Embryonic facial prominence (tissue), 1 donor: ENCODE results near the gene LRP6.

ENCODE experiments used
- DNase-seq: peaks from one replicate; pipeline ENCODE4 v3.0.0-alpha.2; 2016; ENCODE audit errors: extremely low spot score

LRP6 gene

DNA sequence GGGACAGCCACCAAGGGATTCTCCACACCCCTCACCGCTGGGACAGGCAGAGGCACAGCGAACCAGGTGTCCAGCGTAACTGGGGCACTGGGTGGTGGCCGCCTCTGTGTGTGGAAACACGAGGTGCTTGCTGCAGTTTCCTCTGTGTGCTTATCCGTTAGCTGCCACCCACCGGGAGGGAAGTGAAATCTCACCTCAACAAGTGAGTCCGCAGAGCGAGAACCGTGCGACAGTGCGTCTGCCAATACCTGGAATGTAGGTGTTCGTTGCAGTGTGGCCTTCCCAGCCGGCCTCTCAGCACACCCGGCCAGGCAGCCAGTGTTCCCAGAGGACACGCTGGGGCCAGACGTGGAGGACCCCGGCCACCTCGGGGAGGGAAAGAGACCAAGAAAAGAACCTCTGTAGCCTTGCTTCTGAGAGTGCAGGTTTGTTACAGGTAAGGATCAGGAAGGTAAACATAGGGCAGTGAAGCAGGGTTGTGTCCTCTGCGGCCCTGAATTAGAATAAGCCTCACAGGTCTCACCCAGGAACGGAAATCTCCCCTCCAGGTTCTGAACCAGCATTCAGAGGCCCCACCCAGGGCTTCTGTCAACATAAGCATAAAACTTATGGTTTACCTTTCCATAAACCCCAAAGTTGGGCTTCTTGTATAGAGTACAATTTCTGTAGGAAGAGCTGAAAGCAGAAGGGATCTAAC is 194.6 kb downstream of the LRP6 start:
- DNase-seq: no peak

DNA sequence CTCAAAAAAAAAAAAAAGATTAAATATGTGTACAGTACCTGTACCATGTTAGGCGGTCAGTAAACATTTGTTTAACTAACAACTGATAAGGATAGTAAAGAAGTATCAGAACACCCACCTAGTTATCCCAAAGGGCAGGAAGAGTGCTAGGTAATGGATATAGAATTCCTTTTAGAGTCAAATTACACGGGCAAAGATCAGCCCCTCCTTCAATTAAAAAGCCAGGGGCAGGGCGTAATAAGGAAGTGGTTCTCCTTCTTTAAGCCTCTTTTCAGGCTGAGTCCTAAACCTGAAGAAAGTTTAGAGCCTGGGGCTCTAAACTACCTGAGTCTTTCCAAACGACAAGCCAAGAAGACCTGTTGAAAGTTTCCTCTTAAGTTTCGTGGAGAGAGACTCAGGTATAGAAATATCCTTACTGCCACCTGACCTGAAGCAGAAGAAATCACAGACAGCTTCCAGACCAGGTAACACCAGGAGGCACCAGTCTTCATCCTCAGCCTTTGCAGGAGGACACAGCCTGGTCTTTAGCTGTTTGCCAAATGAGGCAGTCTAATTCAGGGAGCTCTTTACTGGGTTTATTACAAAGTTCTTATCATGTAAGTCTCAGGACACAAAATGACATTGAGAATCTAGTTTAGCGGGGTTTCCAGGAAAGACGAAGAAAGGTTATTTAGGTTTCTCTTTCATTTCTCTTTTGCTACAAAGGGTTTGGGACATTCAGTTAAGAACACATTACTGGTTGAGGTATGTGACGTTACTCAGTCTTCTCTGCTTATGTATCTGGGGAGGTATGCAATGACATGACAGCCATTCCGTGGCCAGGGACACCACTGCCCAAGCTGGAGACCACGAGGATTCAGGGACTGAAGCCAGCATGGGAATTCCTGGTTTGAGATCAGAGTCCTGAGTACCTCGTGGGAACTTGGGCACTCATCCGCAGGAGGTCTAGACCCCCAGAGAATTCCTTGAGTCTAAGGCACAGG is 195.9 kb downstream of the LRP6 start, which contains the start of gene BCL2L14:
Gene BCL2L14 (plus strand): TSS at position 266 of the 983 bp plus-strand sequence. CDS start 8,367 bp downstream, outside the sequence.
- DNase-seq: no peak

GRCh38 chr12:12069821-12070548 is 196.9 kb downstream of the LRP6 start:
- no peak for DNase-seq

- no peak for DNase-seq
Observed at GRCh38 chr12:12068751-12069150, 198.1 kb downstream of the LRP6 start.
